Fibroblast of mammary gland (primary cell): ENCODE results near the gene MEGF9.

Experiments used
- DNase-seq: peaks from one replicate; pipeline ENCODE4 v3.0.0-alpha.2; 2010; ENCODE audit warnings: low read depth
- H3K4me3 ChIP-seq: 2 replicates; pipeline ENCODE4 v1.5.1; 2011; ENCODE audit warnings: low read depth, mild to moderate bottlenecking, low read length, moderate library complexity; ENCODE audit not compliant: control insufficient read depth
- CTCF ChIP-seq: conservative IDR thresholded peaks from 2 replicates; pipeline ENCODE4 v1.5.1; 2011; ENCODE audit warnings: low read depth, low read length, inconsistent platforms; ENCODE audit not compliant: control insufficient read depth, insufficient read depth

MEGF9 gene

GRCh38 chr9:120741191-120741590, 26.9 kb upstream of the MEGF9 start:
- DNase-seq = no peak
- H3K4me3 ChIP-seq = no peak overlapping the region
- no peak for TF ChIP-seq CTCF

- no peak for TF ChIP-seq CTCF
These were observed 25.9 kb upstream of the MEGF9 start for GRCh38 chr9:120740132-120740531.

GRCh38 chr9:120737416-120738165, 23.3 kb upstream of the MEGF9 start:
- H3K4me3 ChIP-seq = no peak overlapping the region
- no peak for DNase-seq
- TF ChIP-seq CTCF = no peak

More at GRCh38 chr9:120740132-120740531, 25.9 kb upstream of the MEGF9 start:
- DNase-seq = no peak
- H3K4me3 ChIP-seq = no peak overlapping the region

GRCh38 chr9:120736881-120737280, 22.6 kb upstream of the MEGF9 start:
- no peak for DNase-seq
- no peak for TF ChIP-seq CTCF
- no peak overlapping the region for H3K4me3 ChIP-seq

- no peak overlapping the region for H3K4me3 ChIP-seq
- no peak for TF ChIP-seq CTCF
- DNase-seq = peak; percentile 65
These were observed 21.3 kb upstream of the MEGF9 start for GRCh38 chr9:120735415-120736126.

- DNase-seq = no peak
- no peak overlapping the region for H3K4me3 ChIP-seq
- TF ChIP-seq CTCF = no peak
These were observed 20.5 kb upstream of the MEGF9 start for GRCh38 chr9:120734607-120735410.
